Activated T-helper 1 cell treated with anti-CD3 and anti-CD28 coated beads, Interleukin-12 subunit alpha, Interleukin-12 subunit beta, Interleukin-2, Interleukin-4 antibody, amounts not matched to agents 30 ng/mL and 10 ng/mL and 1 ng/mL, durations not matched to agents 14 hours and 24 hours and 36 hours (primary cell): ENCODE data around the gene TCOF1. TPM values are rescaled to one million over a fixed set of nuclear protein-coding genes. Genes with fewer than 3 reads are reported as not detected.

Experiments used
- DNase-seq: peaks from one replicate; pipeline ENCODE4 v3.0.0; 2021; ENCODE audit warnings: low spot score
- H3K27ac Mint-ChIP-seq: one replicate; pipeline ENCODE4 v1.8.0; 2021; ENCODE audit warnings: mild to moderate bottlenecking, mixed read lengths
- H3K27me3 Mint-ChIP-seq: one replicate; pipeline ENCODE4 v1.8.0; 2022; ENCODE audit warnings: mild to moderate bottlenecking, moderate library complexity, mixed read lengths; ENCODE audit not compliant: insufficient read depth
- H3K36me3 Mint-ChIP-seq: one replicate; pipeline ENCODE4 v1.8.0; 2021; ENCODE audit warnings: low read depth, mixed read lengths
- H3K4me1 Mint-ChIP-seq: one replicate; pipeline ENCODE4 v1.8.0; 2021; ENCODE audit warnings: low read depth, mixed read lengths
- H3K4me3 Mint-ChIP-seq: one replicate; pipeline ENCODE4 v1.8.0; 2021; ENCODE audit warnings: mild to moderate bottlenecking, moderate library complexity, mixed read lengths
- H3K9me3 Mint-ChIP-seq: one replicate; pipeline ENCODE4 v1.8.0; 2021; ENCODE audit warnings: mixed read lengths
- intact Hi-C: fragments of 100-400 bp; cut with micrococcal nuclease; formaldehyde crosslinking; loops from one replicate; pipeline ENCODE4 v1.15.1; 2024
- total RNA-seq: library from RNA; stranded (reverse); gene quantifications from 2 replicates; pipeline ENCODE4 v1.2.3, GENCODE V29; 2022

Gene TCOF1
- total RNA-seq, 1 donor from 2014 or later, result 131 TPM

DNA sequence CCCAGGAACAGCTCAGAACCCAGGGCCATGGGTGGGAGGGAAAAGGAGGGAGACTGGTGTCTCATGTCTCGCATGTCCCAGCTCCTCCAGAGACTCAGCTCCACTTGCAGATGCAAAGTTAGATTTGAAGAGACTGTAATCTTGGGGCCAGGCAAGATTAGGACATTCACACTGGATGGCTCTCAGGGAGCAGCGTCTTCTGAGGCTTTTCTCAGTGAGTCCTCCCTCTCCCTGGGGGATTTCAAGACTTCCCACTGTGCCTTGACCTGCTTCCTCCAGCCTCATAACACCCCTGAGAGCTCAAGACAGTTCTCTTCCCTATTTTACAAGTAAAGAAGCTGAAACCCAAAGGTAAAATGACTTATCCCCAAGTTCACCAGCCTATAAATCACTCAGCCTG, 10.5 kb upstream of the TCOF1 start:
- no peak overlapping the region for H3K4me3 Mint-ChIP-seq
- no peaks in the 10 kb centered on the region for H3K36me3 Mint-ChIP-seq
- peaks cover 12% of the 10 kb centered on the region for H3K27me3 Mint-ChIP-seq
- DNase-seq, result no peak
- no peak overlapping the region for H3K27ac Mint-ChIP-seq
- intact Hi-C loops, result no loop called here
- peaks cover 23% of the 10 kb centered on the region for H3K4me1 Mint-ChIP-seq
- no peaks in the 10 kb centered on the region for H3K9me3 Mint-ChIP-seq

- Mint-ChIP-seq H3K9me3 (no peaks in the 10 kb centered on the region), H3K27ac (no peak overlapping the region), H3K4me1 (peaks cover 19% of the 10 kb centered on the region), H3K27me3 (peaks cover 12% of the 10 kb centered on the region), H3K4me3 (no peak overlapping the region), H3K36me3 (no peaks in the 10 kb centered on the region)
- no peak for DNase-seq
- intact Hi-C loops, result no loop called here
Observed at GRCh38 chr5:150347451-150347850, 10.0 kb upstream of the TCOF1 start.

DNA sequence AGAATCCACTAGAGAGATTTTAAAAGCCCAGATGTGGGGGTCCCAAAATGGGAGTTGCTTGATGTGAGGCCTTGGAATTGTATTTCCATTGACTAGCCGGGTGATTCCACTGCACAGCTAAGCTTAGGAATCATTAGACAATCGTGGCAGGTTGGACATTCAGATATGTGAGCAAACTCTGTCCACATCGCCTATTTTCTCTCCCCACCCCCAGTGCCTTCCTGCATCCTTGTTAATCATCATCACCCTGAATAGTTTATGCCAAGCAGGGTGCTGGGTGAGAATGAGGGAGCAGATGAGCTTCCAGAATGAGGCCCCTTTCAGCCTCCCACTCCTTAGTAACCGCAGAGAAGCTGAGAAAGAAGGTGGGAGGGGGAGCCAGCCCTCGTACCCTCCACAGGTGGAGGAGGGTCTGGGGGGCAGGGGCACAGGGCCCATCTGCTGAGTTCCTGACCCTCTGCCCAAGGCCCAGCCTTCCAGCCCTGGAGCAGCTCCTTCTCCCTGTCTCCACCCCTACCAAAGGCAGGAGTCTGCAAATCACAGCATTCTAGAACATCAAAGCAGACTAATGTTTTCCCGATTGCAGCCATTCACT, 7.7 kb upstream of the TCOF1 start:
- Mint-ChIP-seq H3K4me1 (peaks cover 9% of the 10 kb centered on the region), H3K9me3 (no peaks in the 10 kb centered on the region), H3K4me3 (no peak overlapping the region), H3K27me3 (peaks cover 7% of the 10 kb centered on the region), H3K36me3 (no peaks in the 10 kb centered on the region), H3K27ac (no peak overlapping the region)
- no peak for DNase-seq
- intact Hi-C loops, result loop anchor here (1.0 kb wide), 1 partner anchor 188 kb away; no protein-coding TSS in a partner anchor

- DNase-seq, result peak; percentile 33
- peak overlapping the region; percentile 42 for H3K27ac Mint-ChIP-seq
- intact Hi-C loops, result loop anchor here (1.0 kb wide), 1 partner anchor 189 kb away; no protein-coding TSS in a partner anchor
Observed at GRCh38 chr5:150350524-150351344, 6.8 kb upstream of the TCOF1 start.

DNA sequence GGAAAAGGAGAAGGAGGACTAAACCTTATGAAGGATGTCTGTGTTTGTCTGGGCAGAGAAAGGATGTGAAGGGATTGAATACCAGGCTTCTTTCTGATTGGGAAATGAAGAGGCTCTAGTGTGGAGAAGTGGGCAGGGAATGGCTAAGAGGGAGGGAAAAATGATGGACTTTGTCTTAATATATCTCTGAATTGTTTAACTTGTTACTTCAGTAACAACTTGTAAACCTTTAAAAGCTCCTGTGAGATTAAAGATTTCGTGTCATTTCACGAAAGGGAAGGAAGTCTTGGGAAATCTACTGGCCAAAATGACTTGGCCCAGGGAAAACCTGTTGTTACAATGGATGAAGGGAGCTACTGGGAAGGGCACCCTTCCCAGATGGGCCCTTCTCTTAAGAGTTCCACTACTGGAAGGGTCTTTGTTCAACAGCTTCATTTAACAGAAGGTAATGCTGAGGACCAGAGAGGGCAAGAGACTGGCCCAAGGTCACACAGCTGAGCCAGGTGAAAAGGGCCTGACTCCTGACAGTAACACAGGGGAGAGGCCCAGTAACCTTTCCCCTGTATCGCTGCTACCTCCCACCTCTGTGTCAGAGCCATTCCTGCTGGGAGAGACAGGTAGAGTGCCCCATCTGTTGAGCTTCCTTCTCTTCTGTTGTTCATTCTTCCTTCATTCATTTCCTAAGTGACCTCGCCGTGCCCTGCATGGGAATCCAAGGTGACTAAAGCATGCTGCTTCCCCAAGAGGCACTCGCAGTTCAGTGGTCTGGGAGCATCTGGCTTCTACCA, 5.1 kb upstream of the TCOF1 start:
- Mint-ChIP-seq H3K27ac (no peak overlapping the region), H3K9me3 (no peaks in the 10 kb centered on the region), H3K27me3 (peaks cover 4% of the 10 kb centered on the region), H3K4me1 (peaks cover 15% of the 10 kb centered on the region), H3K36me3 (no peaks in the 10 kb centered on the region), H3K4me3 (no peak overlapping the region)
- intact Hi-C loops, result no loop called here
- no peak for DNase-seq

More at GRCh38 chr5:150350524-150351344, 6.8 kb upstream of the TCOF1 start:
- Mint-ChIP-seq H3K4me1 (peaks cover 9% of the 10 kb centered on the region), H3K27me3 (peaks cover 5% of the 10 kb centered on the region), H3K4me3 (peak overlapping the region; percentile 17), H3K9me3 (no peaks in the 10 kb centered on the region), H3K36me3 (no peaks in the 10 kb centered on the region)

DNA sequence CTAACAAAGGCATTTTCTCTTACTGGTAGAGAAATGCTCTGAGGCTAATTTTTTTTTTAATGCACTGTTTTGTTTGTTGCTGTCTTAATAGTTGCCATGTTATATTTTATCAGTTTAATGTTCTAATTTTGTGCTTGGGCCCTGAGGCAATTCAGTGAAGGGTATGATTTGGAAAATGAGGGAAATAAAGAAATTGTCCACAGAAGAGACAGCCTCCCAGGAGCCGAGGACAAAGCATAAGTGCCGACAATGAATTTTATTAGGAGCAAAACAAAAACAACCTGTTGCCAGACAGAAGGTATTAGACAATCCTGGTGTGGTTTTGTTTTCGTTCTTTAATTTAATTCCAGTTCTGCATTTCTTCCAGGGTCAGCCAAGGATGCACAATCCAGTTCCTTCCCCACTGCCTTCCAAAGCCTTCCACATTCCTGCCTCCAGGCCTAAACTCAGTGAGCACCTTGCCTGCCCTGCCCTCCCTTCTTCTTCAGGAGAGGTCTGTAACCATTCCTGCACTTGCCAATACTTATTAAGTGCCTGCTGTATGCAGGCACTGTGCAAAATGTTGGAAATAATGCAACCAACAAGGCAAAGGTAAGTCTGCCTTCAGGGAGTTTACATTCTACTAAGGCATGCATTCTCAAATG, 4.3 kb upstream of the TCOF1 start:
- Mint-ChIP-seq H3K4me3 (no peak overlapping the region), H3K4me1 (peaks cover 15% of the 10 kb centered on the region), H3K9me3 (no peaks in the 10 kb centered on the region), H3K27me3 (peaks cover 4% of the 10 kb centered on the region), H3K36me3 (no peaks in the 10 kb centered on the region), H3K27ac (no peak overlapping the region)
- intact Hi-C loops, result no loop called here
- no peak for DNase-seq

DNA sequence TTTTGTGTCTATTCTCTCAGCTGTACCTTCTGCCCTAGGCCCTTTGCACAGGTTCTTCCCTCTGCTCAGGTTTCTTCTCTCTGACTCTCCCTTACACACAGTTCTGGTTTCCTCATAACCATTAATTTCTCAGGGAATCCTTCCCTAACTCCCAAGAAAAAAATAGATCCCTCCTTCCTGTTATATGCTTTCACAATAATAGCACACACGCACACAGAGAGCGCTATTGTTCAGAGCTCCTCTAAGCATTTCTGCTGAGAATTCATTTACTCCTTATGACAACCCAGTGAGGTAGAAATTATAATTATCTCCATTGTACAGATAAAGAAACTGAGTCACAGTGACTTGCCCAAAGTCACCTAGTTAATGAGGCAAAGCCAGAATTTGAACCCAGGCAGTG, 1.7 kb upstream of the TCOF1 start:
- peaks cover 12% of the 10 kb centered on the region for H3K36me3 Mint-ChIP-seq
- peaks cover 29% of the 10 kb centered on the region for H3K4me1 Mint-ChIP-seq
- intact Hi-C loops, result loop anchor here (2.0 to 5.0 kb wide), 6 partner anchors 345 to 1417 kb away; partner anchors contain the start of genes DCTN4, G3BP1, GM2A and GRPEL2
- no peak overlapping the region for H3K4me3 Mint-ChIP-seq
- no peak overlapping the region for H3K27ac Mint-ChIP-seq
- H3K9me3 Mint-ChIP-seq, result no peaks in the 10 kb centered on the region
- no peaks in the 10 kb centered on the region for H3K27me3 Mint-ChIP-seq
- DNase-seq, result no peak

- peak overlapping the region; percentile 93 for H3K4me3 Mint-ChIP-seq
- intact Hi-C loops, result loop anchor here (1.0 to 5.0 kb wide), 11 partner anchors 56 to 1416 kb away; partner anchors contain the start of genes CD74, DCTN4, G3BP1 and GM2A
- DNase-seq, result no peak
- peaks cover 30% of the 10 kb centered on the region for H3K4me1 Mint-ChIP-seq
- no peaks in the 10 kb centered on the region for H3K9me3 Mint-ChIP-seq
- no peaks in the 10 kb centered on the region for H3K27me3 Mint-ChIP-seq
- H3K27ac Mint-ChIP-seq, result peak overlapping the region; percentile 69
- H3K36me3 Mint-ChIP-seq, result peaks cover 18% of the 10 kb centered on the region
Observed at GRCh38 chr5:150356575-150357294, 762 bp upstream of the TCOF1 start.

DNA sequence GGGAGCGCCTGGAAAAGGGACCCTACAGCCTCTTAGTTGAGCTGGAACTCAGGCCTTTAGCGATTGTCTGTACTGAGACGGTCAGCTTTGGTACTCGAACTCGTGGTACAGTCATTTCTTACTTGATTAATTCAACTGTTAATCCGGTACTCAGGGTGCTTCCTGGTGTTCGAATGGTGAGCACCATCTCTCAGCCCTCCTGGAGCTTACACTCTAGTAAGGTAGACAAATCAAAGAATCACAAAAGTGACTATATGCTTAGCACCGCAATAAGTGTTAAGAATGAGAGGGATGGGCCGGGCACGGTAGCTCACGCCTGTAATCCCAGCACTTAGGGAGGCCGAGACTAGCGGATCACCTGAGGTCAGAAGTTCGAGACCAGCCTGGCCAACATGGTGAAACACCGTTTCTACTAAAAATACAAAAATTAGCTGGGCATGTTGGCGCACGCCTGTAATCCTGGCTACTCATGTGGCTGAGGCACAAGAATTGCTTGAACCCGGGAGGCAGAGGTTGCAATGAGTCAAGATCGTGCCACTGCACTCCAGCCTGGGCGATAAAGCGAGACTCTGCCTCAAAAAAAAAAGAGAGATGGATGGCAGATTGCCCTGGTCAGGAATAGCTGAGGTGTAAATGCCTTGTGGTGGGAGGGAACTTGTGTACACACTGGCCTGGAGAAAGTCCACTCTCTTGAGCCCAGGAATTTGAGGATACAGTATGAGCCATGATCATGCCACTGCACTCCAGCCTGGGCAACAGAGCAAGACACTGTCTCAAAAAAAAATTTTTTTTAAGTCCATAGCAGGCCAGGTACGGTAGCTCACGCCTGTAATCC, 981 bp downstream of the TCOF1 start:
- Mint-ChIP-seq H3K4me3 (peak overlapping the region; percentile 93), H3K36me3 (peaks cover 28% of the 10 kb centered on the region), H3K4me1 (peaks cover 42% of the 10 kb centered on the region), H3K9me3 (no peaks in the 10 kb centered on the region), H3K27ac (peak overlapping the region; percentile 91), H3K27me3 (no peaks in the 10 kb centered on the region)
- intact Hi-C loops, result loop anchor here (5.0 kb wide), 5 partner anchors 399 to 1414 kb away; partner anchors contain the start of genes DCTN4, G3BP1, GM2A and GRPEL2
- DNase-seq, result no peak

GRCh38 chr5:150361301-150361700, 3.8 kb downstream of the TCOF1 start:
- intact Hi-C loops, result no loop called here
- Mint-ChIP-seq H3K9me3 (no peaks in the 10 kb centered on the region), H3K4me3 (no peak overlapping the region), H3K36me3 (peaks cover 35% of the 10 kb centered on the region), H3K27ac (no peak overlapping the region), H3K27me3 (no peaks in the 10 kb centered on the region), H3K4me1 (peaks cover 42% of the 10 kb centered on the region)
- DNase-seq, result no peak

DNA sequence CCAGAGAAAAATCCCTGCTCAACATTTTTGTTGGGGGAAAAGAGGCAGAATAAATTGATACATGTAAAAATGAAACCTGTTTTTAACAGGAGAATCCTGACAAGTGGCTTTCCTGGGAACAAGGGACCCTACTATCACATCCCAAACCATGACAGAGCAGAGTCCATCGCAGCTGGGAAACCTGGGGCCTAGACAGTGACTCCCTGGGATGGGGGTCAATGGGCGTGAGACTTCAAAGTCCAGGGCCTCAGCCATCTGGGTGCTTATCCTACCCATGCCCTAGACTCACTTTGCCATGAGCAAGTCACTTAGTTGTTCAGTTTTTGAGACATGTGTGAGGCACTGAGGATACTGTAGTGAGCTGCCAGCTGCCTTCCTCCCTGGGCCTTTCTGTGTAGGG, 5.7 kb downstream of the TCOF1 start:
- intact Hi-C loops, result no loop called here
- no peaks in the 10 kb centered on the region for H3K9me3 Mint-ChIP-seq
- no peaks in the 10 kb centered on the region for H3K27me3 Mint-ChIP-seq
- no peak overlapping the region for H3K27ac Mint-ChIP-seq
- peaks cover 36% of the 10 kb centered on the region for H3K4me1 Mint-ChIP-seq
- no peak for DNase-seq
- no peak overlapping the region for H3K4me3 Mint-ChIP-seq
- H3K36me3 Mint-ChIP-seq, result peaks cover 41% of the 10 kb centered on the region
